ENCODE results near the gene CDADC1.

GRCh38 chr13:49341941-49342340 lies 94.2 kb downstream of the CDADC1 start:
- TF ChIP-seq CTCF (CRISPR knock-in tag; IDR thresholded peaks at IDR 0.05) = no peak
- no peak for TF ChIP-seq TAF15 (IDR thresholded peaks at IDR 0.05; ENCODE audit: low read depth, low read length, poor library complexity, severe bottlenecking)
- TF ChIP-seq POLR2A (IDR thresholded peaks at IDR 0.05; ENCODE audit: insufficient read depth in 1 of 2, low read depth in 2 of 2, low read length in 2 of 2) = no peak
- no peak for TF ChIP-seq NR1H2 (CRISPR knock-in tag; IDR thresholded peaks at IDR 0.05; ENCODE audit: borderline replicate concordance, low read depth)
- no peak for TF ChIP-seq BRCA1 (CRISPR knock-in tag; IDR thresholded peaks at IDR 0.05)
- no peak for TF ChIP-seq ATF2 (CRISPR knock-in tag; IDR thresholded peaks at IDR 0.05)
- no peak for TF ChIP-seq ZGPAT (CRISPR knock-in tag; IDR thresholded peaks at IDR 0.05)
- no peak for TF ChIP-seq ZNF235 (CRISPR knock-in tag; IDR thresholded peaks at IDR 0.05; ENCODE audit: borderline replicate concordance)
- TF ChIP-seq KDM1A (CRISPR knock-in tag; IDR thresholded peaks at IDR 0.05) = no peak
- TF ChIP-seq ZNF512 (CRISPR knock-in tag; IDR thresholded peaks at IDR 0.05) = no peak
- no peak for TF ChIP-seq CHD2 (IDR thresholded peaks at IDR 0.05; ENCODE audit: low read depth, low read length)
- no peak for TF ChIP-seq SMAD1 (CRISPR knock-in tag; IDR thresholded peaks at IDR 0.05; ENCODE audit: borderline replicate concordance, low read depth)
- TF ChIP-seq PRDM15 (CRISPR knock-in tag; IDR thresholded peaks at IDR 0.05) = no peak
- TF ChIP-seq ETV6 (CRISPR knock-in tag; conservative IDR thresholded peaks at IDR 0.05) = no peak

All from HepG2 (cell line).